ENCODE measurements around the gene CUL4B. TPM values are rescaled to one million over a fixed set of nuclear protein-coding genes. Genes with fewer than 3 reads are reported as not detected.

CUL4B gene
- total RNA-seq, 2 donors from 2014 or later = 47.7 to 51.8 TPM

DNA sequence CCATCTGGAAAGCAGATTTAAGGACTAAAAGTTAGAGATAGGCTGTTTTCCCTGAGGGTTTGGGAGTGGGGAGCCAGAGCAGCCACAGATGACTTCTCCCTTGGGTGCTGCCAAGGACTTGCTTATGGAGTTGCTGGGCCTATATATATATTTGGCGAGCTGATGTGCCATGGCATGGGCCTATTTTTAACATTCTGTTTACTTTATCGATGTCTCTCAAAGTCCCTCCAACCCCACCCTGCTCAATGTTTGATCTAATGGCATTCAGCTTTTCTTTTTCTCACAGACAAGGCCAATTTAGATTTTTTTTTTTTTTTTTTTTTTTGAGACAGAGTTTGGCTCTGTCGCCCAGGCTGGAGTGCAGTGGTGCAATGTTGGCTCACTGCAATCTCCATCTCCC is 6.1 kb upstream of the CUL4B start:
- Mint-ChIP-seq H3K4me1 (peaks cover 11% of the 10 kb centered on the region), H3K27me3 (ENCODE audit: insufficient read depth) (no peaks in the 10 kb centered on the region), H3K9me3 (peaks cover 49% of the 10 kb centered on the region), H3K36me3 (ENCODE audit: low read depth) (peaks cover 2% of the 10 kb centered on the region), H3K27ac (no peak overlapping the region), H3K4me3 (no peak overlapping the region)
- Histone ChIP-seq H3K27me3 (ENCODE audit: control insufficient read depth, insufficient read depth, low read length, poor library complexity, severe bottlenecking) (no peaks in the 10 kb centered on the region), H3K4me3 (ENCODE audit: low read length) (no peak overlapping the region), H3K27ac (ENCODE audit: low read depth, low read length) (no peak overlapping the region), H3K9ac (ENCODE audit: extremely low read depth, low read length, poor library complexity, severe bottlenecking) (no peak overlapping the region), H3K36me3 (ENCODE audit: control insufficient read depth, insufficient read depth, low read length) (no peaks in the 10 kb centered on the region), H3K4me1 (ENCODE audit: control insufficient read depth, insufficient read depth, low read length) (no peaks in the 10 kb centered on the region), H3K9me3 (ENCODE audit: control insufficient read depth, low read length) (no peaks in the 10 kb centered on the region)
- 100% methylated on average over 3 of the region's 3 CpGs; no CpG with 5 or more reads in 1 of the 2 experiments for whole genome bisulfite sequencing, 2 experiments (ENCODE audit: insufficient coverage in 1 of 2, insufficient read length in 1 of 2)
- TF ChIP-seq, protein P1, sequence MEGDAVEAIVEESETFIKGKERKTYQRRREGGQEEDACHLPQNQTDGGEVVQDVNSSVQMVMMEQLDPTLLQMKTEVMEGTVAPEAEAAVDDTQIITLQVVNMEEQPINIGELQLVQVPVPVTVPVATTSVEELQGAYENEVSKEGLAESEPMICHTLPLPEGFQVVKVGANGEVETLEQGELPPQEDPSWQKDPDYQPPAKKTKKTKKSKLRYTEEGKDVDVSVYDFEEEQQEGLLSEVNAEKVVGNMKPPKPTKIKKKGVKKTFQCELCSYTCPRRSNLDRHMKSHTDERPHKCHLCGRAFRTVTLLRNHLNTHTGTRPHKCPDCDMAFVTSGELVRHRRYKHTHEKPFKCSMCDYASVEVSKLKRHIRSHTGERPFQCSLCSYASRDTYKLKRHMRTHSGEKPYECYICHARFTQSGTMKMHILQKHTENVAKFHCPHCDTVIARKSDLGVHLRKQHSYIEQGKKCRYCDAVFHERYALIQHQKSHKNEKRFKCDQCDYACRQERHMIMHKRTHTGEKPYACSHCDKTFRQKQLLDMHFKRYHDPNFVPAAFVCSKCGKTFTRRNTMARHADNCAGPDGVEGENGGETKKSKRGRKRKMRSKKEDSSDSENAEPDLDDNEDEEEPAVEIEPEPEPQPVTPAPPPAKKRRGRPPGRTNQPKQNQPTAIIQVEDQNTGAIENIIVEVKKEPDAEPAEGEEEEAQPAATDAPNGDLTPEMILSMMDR (conservative IDR thresholded peaks at IDR 0.05) = no peak
- no peak for DNase-seq

DNA sequence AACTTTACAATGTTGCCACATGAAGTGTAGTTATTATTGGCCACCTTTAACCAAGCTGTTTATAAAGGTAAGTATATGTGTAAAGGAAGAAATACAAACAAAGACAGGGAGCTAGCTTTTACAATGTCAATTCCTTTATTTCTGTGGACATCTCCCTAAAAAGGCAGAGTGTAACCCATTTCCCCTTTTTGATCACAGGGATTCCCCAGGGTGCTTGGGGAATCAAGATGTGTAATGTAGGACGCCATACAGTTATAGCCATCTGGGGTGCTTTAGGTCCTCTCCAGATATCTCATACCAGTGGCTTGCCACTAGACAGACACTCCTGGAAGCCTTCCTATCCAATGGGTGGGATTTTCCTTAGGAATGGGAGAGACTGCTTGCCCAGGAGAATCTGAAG is 4.2 kb upstream of the CUL4B start:
- H3K9ac ChIP-seq (ENCODE audit: extremely low read depth, low read length, poor library complexity, severe bottlenecking) = no peak overlapping the region
- no peak overlapping the region for H3K4me3 Mint-ChIP-seq
- H3K27ac ChIP-seq (ENCODE audit: low read depth, low read length) = no peak overlapping the region
- H3K36me3 Mint-ChIP-seq (ENCODE audit: low read depth) = peaks cover 2% of the 10 kb centered on the region
- peaks cover 11% of the 10 kb centered on the region for H3K4me1 Mint-ChIP-seq
- H3K9me3 Mint-ChIP-seq = peaks cover 48% of the 10 kb centered on the region
- 100% methylated on average over 1 of the region's 1 CpG; no CpG with 5 or more reads in 1 of the 2 experiments for WGBS, 2 experiments (ENCODE audit: insufficient coverage in 1 of 2, insufficient read length in 1 of 2)
- no peaks in the 10 kb centered on the region for H3K9me3 ChIP-seq (ENCODE audit: control insufficient read depth, low read length)
- H3K36me3 ChIP-seq (ENCODE audit: control insufficient read depth, insufficient read depth, low read length) = no peaks in the 10 kb centered on the region
- H3K27ac Mint-ChIP-seq = no peak overlapping the region
- no peaks in the 10 kb centered on the region for H3K4me1 ChIP-seq (ENCODE audit: control insufficient read depth, insufficient read depth, low read length)
- no peaks in the 10 kb centered on the region for H3K27me3 ChIP-seq (ENCODE audit: control insufficient read depth, insufficient read depth, low read length, poor library complexity, severe bottlenecking)
- no peaks in the 10 kb centered on the region for H3K27me3 Mint-ChIP-seq (ENCODE audit: insufficient read depth)
- DNase-seq = no peak
- H3K4me3 ChIP-seq (ENCODE audit: low read length) = no peak overlapping the region
- TF ChIP-seq, protein P1 (conservative IDR thresholded peaks at IDR 0.05) = no peak

DNA sequence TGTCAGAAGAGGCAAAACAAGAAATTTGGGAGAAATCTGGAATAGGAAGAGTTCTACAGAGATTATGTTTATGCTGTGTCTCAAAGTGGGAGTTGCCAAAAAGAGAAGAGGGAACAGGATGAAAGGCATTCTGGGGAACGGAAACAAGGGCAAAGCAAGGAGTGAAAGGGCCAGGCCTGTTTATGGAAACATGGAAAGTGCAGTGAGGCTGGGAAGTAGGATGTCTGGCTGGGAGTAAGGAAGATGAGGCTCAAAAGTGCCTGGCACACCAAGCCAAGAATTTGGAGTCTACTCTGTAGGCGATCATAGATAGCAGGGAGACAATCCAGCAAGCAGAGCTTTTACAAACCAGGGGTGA is 1.8 kb upstream of the CUL4B start:
- Mint-ChIP-seq H3K4me1 (peaks cover 6% of the 10 kb centered on the region), H3K36me3 (ENCODE audit: low read depth) (peaks cover 3% of the 10 kb centered on the region), H3K27ac (no peak overlapping the region), H3K27me3 (ENCODE audit: insufficient read depth) (no peaks in the 10 kb centered on the region), H3K9me3 (peaks cover 44% of the 10 kb centered on the region), H3K4me3 (no peak overlapping the region)
- Histone ChIP-seq H3K36me3 (ENCODE audit: control insufficient read depth, insufficient read depth, low read length) (peaks cover 3% of the 10 kb centered on the region), H3K27ac (ENCODE audit: low read depth, low read length) (no peak overlapping the region), H3K4me3 (ENCODE audit: low read length) (peak overlapping the region; percentile 93), H3K27me3 (ENCODE audit: control insufficient read depth, insufficient read depth, low read length, poor library complexity, severe bottlenecking) (no peaks in the 10 kb centered on the region), H3K9me3 (ENCODE audit: control insufficient read depth, low read length) (no peaks in the 10 kb centered on the region), H3K4me1 (ENCODE audit: control insufficient read depth, insufficient read depth, low read length) (no peaks in the 10 kb centered on the region), H3K9ac (ENCODE audit: extremely low read depth, low read length, poor library complexity, severe bottlenecking) (no peak overlapping the region)
- no peak for DNase-seq
- TF ChIP-seq, protein P1 (conservative IDR thresholded peaks at IDR 0.05) = no peak
- WGBS, 2 experiments (ENCODE audit: insufficient coverage in 1 of 2, insufficient read length in 1 of 2) = 86% methylated on average over 2 of the region's 2 CpGs; no CpG with 5 or more reads in 1 of the 2 experiments
